GM12874 (cell line): Measurements from ENCODE around the gene DNAJC16.

Experiments
- CTCF ChIP-seq: IDR thresholded peaks from 2 replicates; pipeline ENCODE4 v1.5.1; 2011; ENCODE audit warnings: low read depth, mild to moderate bottlenecking, control low read depth, low read length, moderate library complexity; ENCODE audit not compliant: insufficient read depth

DNAJC16 gene

GRCh38 chr1:15506831-15507230, 19.8 kb upstream of the DNAJC16 start:
- no peak for TF ChIP-seq CTCF

- TF ChIP-seq CTCF = no peak
These were observed 19.4 kb upstream of the DNAJC16 start for GRCh38 chr1:15507278-15507677.

GRCh38 chr1:15508700-15509487, 17.8 kb upstream of the DNAJC16 start:
- no peak for TF ChIP-seq CTCF

- TF ChIP-seq CTCF = no peak
These were observed 17.1 kb upstream of the DNAJC16 start for GRCh38 chr1:15509586-15509985.

- TF ChIP-seq CTCF = no peak
These were observed 15.8 kb upstream of the DNAJC16 start for GRCh38 chr1:15510611-15511405.

GRCh38 chr1:15513192-15513591, 13.5 kb upstream of the DNAJC16 start:
- TF ChIP-seq CTCF = no peak

GRCh38 chr1:15513919-15514318, 12.7 kb upstream of the DNAJC16 start:
- no peak for TF ChIP-seq CTCF
